H1 (cell line): ENCODE results near the gene ATP6V0D1. TPM values are rescaled to one million over a fixed set of nuclear protein-coding genes. Genes with fewer than 3 reads are reported as not detected.

ENCODE experiments used
- CBX5 ChIP-seq: fragments of 300-800, 300-1000 bp; sonication (generic); IDR thresholded peaks from 2 replicates; pipeline ENCODE4 v1.7.1; 2016; ENCODE audit warnings: antibody characterized with exemption, low read length, low read depth
- CEBPB ChIP-seq: IDR thresholded peaks from 2 replicates; pipeline ENCODE4 v1.6.1; 2012; ENCODE audit warnings: low read depth, low read length
- CHD2 ChIP-seq: IDR thresholded peaks from 2 replicates; pipeline ENCODE4 v1.6.1; 2012; ENCODE audit warnings: low read length, improper control_type of control experiment
- GTF2F1 ChIP-seq: IDR thresholded peaks from 2 replicates; pipeline ENCODE4 v1.6.1; 2012; ENCODE audit warnings: low read depth, low read length, improper control_type of control experiment, borderline replicate concordance
- JUN ChIP-seq: IDR thresholded peaks from 2 replicates; pipeline ENCODE4 v1.6.1; 2011; ENCODE audit warnings: low read depth, mild to moderate bottlenecking, improper control_type of control experiment, low read length
- PHF8 ChIP-seq: fragments of 200-600 bp; sonication (generic); conservative IDR thresholded peaks from 2 replicates; pipeline ENCODE4 v1.7.1; 2012; ENCODE audit warnings: low read depth, mild to moderate bottlenecking, inconsistent platforms, low read length, moderate library complexity
- SAP30 ChIP-seq: fragments of 300-600 bp; sonication (generic); IDR thresholded peaks from 2 replicates; pipeline ENCODE4 v1.7.1; 2012; ENCODE audit warnings: low read length, moderate library complexity, mild to moderate bottlenecking, inconsistent platforms; ENCODE audit not compliant: insufficient read depth, insufficient replicate concordance
- SUZ12 ChIP-seq: fragments of 200-600 bp; sonication (generic); IDR thresholded peaks from 2 replicates; pipeline ENCODE4 v1.6.1; 2012; ENCODE audit warnings: mild to moderate bottlenecking, inconsistent platforms, low read length, moderate library complexity, mixed read lengths
- TAF7 ChIP-seq: optimal IDR thresholded peaks from 2 replicates; pipeline ENCODE3; 2011; ENCODE audit warnings: low read depth, mild to moderate bottlenecking, inconsistent platforms, low read length, moderate library complexity, borderline replicate concordance
- TCF12 ChIP-seq: IDR thresholded peaks from 2 replicates; pipeline ENCODE4 v1.6.1; 2011; ENCODE audit warnings: low read depth, mild to moderate bottlenecking, low read length
- polyA plus RNA-seq, 7 experiments: library from polyadenylated mRNA; depleted of rRNA in 3 of 7; stranded (reverse) in 5 of 7; unstranded in 2 of 7; fragments of >200 nt in 5 of 7; fragments of 200-250 nt in 2 of 7; gene quantifications; 1 replicate in 5 of 7; 2 replicates in 1 of 7; 4 replicates in 1 of 7; pipeline versions ENCODE4 v1.2.1 to v1.2.3, GENCODE V29; 2011 to 2013; ENCODE audit warnings: missing spikeins in 2 of 7, mixed read lengths in 2 of 7
- total RNA-seq: library from RNA; stranded (reverse); fragmentation: NEBNext Ultra II Directional; extraction: Animal tissue kit (Norgen Biotek cat#: 25700); gene quantifications from 2 replicates; pipeline ENCODE4 v1.2.1, GENCODE V29; 2021
- TF ChIP-seq, protein P1 (sequence below): fragments of 300-600 bp; sonication (generic); IDR thresholded peaks from 2 replicates; pipeline ENCODE4 v1.7.1; 2012; ENCODE audit warnings: low read length, moderate library complexity, mild to moderate bottlenecking, inconsistent platforms; ENCODE audit not compliant: insufficient replicate concordance

The ATP6V0D1 gene
- total and polyA plus RNA-seq, 2 of the 8 experiments (the other 6 are each of a cell fraction or from before 2014, with no cell fraction given) = 47.3 to 134 TPM

DNA sequence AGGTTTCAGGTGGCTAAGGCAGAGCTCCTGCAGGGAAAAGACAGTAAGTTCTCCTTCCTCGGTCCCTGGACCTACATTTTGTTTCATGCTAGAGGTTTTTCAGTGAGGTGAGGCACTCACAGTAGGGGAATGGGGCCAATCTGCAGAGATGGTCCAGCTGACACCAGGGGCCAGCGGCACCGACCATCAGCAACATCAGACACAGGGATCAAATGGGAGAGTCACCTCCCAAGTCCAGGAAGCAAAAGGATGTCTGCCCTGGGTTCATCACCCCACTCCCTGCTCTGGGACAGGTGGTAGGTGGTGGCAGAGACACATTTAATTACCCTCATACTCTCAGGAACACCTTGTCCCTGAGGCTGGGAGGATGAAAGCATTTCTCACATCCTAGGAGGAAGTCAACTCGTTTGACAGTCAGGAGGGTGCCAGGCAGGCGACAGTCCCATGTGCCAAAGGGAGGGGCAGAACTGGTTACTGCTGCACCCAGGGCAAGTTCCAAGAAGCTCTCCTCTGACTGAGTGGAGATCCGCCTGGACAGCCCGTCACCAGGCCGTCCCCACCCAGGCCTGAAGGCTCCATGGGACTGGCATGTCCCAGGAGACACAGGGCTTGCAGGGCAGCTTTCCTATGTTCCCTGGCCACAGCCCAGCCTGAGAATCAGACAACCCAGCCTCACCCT lies 19.2 kb downstream of the ATP6V0D1 start (continued):
- TF ChIP-seq, protein P1, sequence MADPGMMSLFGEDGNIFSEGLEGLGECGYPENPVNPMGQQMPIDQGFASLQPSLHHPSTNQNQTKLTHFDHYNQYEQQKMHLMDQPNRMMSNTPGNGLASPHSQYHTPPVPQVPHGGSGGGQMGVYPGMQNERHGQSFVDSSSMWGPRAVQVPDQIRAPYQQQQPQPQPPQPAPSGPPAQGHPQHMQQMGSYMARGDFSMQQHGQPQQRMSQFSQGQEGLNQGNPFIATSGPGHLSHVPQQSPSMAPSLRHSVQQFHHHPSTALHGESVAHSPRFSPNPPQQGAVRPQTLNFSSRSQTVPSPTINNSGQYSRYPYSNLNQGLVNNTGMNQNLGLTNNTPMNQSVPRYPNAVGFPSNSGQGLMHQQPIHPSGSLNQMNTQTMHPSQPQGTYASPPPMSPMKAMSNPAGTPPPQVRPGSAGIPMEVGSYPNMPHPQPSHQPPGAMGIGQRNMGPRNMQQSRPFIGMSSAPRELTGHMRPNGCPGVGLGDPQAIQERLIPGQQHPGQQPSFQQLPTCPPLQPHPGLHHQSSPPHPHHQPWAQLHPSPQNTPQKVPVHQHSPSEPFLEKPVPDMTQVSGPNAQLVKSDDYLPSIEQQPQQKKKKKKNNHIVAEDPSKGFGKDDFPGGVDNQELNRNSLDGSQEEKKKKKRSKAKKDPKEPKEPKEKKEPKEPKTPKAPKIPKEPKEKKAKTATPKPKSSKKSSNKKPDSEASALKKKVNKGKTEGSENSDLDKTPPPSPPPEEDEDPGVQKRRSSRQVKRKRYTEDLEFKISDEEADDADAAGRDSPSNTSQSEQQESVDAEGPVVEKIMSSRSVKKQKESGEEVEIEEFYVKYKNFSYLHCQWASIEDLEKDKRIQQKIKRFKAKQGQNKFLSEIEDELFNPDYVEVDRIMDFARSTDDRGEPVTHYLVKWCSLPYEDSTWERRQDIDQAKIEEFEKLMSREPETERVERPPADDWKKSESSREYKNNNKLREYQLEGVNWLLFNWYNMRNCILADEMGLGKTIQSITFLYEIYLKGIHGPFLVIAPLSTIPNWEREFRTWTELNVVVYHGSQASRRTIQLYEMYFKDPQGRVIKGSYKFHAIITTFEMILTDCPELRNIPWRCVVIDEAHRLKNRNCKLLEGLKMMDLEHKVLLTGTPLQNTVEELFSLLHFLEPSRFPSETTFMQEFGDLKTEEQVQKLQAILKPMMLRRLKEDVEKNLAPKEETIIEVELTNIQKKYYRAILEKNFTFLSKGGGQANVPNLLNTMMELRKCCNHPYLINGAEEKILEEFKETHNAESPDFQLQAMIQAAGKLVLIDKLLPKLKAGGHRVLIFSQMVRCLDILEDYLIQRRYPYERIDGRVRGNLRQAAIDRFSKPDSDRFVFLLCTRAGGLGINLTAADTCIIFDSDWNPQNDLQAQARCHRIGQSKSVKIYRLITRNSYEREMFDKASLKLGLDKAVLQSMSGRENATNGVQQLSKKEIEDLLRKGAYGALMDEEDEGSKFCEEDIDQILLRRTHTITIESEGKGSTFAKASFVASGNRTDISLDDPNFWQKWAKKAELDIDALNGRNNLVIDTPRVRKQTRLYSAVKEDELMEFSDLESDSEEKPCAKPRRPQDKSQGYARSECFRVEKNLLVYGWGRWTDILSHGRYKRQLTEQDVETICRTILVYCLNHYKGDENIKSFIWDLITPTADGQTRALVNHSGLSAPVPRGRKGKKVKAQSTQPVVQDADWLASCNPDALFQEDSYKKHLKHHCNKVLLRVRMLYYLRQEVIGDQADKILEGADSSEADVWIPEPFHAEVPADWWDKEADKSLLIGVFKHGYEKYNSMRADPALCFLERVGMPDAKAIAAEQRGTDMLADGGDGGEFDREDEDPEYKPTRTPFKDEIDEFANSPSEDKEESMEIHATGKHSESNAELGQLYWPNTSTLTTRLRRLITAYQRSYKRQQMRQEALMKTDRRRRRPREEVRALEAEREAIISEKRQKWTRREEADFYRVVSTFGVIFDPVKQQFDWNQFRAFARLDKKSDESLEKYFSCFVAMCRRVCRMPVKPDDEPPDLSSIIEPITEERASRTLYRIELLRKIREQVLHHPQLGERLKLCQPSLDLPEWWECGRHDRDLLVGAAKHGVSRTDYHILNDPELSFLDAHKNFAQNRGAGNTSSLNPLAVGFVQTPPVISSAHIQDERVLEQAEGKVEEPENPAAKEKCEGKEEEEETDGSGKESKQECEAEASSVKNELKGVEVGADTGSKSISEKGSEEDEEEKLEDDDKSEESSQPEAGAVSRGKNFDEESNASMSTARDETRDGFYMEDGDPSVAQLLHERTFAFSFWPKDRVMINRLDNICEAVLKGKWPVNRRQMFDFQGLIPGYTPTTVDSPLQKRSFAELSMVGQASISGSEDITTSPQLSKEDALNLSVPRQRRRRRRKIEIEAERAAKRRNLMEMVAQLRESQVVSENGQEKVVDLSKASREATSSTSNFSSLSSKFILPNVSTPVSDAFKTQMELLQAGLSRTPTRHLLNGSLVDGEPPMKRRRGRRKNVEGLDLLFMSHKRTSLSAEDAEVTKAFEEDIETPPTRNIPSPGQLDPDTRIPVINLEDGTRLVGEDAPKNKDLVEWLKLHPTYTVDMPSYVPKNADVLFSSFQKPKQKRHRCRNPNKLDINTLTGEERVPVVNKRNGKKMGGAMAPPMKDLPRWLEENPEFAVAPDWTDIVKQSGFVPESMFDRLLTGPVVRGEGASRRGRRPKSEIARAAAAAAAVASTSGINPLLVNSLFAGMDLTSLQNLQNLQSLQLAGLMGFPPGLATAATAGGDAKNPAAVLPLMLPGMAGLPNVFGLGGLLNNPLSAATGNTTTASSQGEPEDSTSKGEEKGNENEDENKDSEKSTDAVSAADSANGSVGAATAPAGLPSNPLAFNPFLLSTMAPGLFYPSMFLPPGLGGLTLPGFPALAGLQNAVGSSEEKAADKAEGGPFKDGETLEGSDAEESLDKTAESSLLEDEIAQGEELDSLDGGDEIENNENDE = no peak
- TF ChIP-seq CHD2 (no peak), CEBPB (no peak), PHF8 (no peak), TCF12 (no peak), TAF7 (no peak), CBX5 (no peak), SAP30 (no peak), JUN (no peak), SUZ12 (no peak), GTF2F1 (no peak)
